GM23248 (cell line): ENCODE results near the gene RARG. TPM values are rescaled to one million over a fixed set of nuclear protein-coding genes. Genes with fewer than 3 reads are reported as not detected.
A peak's percentile ranks its signal among the peaks of the same experiment; 100 is the strongest.

ENCODE experiments used
- DNase-seq: peaks from one replicate; pipeline ENCODE4 v3.0.0-alpha.2; 2015
- H2AFZ ChIP-seq: fragments of 200-600 bp; sonication (generic); 2 replicates; pipeline ENCODE4 v1.6.1; 2016; ENCODE audit warnings: antibody characterized with exemption
- H3F3A ChIP-seq: fragments of 200-600 bp; sonication (generic); 2 replicates; pipeline ENCODE4 v1.6.1; 2016; ENCODE audit warnings: mild to moderate bottlenecking, antibody characterized with exemption, mixed run types; ENCODE audit not compliant: insufficient read depth
- H3K27ac ChIP-seq: fragments of 200-600 bp; sonication (generic); 2 replicates; pipeline ENCODE4 v1.5.1; 2016; ENCODE audit warnings: mild to moderate bottlenecking
- H3K27me3 ChIP-seq: fragments of 200-600 bp; sonication (generic); replicated peaks from 2 replicates; pipeline ENCODE4 v1.6.1; 2016; ENCODE audit warnings: mild to moderate bottlenecking; ENCODE audit not compliant: insufficient read depth
- H3K36me3 ChIP-seq: fragments of 200-600 bp; sonication (generic); 2 replicates; pipeline ENCODE4 v1.6.1; 2016; ENCODE audit warnings: low read depth, mild to moderate bottlenecking
- H3K4me1 ChIP-seq: fragments of 200-600 bp; sonication (generic); 2 replicates; pipeline ENCODE4 v1.6.1; 2016; ENCODE audit warnings: mild to moderate bottlenecking; ENCODE audit not compliant: insufficient read depth
- H3K4me2 ChIP-seq: fragments of 200-600 bp; sonication (generic); one replicate; pipeline ENCODE4 v1.6.1; 2016; ENCODE audit warnings: mild to moderate bottlenecking; ENCODE audit not compliant: unreplicated experiment
- H3K4me3 ChIP-seq: fragments of 200-600 bp; sonication (generic); 2 replicates; pipeline ENCODE4 v1.5.1; 2016; ENCODE audit warnings: mild to moderate bottlenecking
- H3K79me2 ChIP-seq: fragments of 200-600 bp; sonication (generic); 2 replicates; pipeline ENCODE4 v1.6.1; 2016; ENCODE audit warnings: mild to moderate bottlenecking; ENCODE audit not compliant: insufficient read depth
- H3K9ac ChIP-seq: fragments of 200-600 bp; sonication (generic); 2 replicates; pipeline ENCODE4 v1.6.1; 2016; ENCODE audit warnings: mild to moderate bottlenecking
- H3K9me2 ChIP-seq: fragments of 200-600 bp; sonication (generic); 2 replicates; pipeline ENCODE4 v1.6.1; 2016; ENCODE audit warnings: mixed run types, mild to moderate bottlenecking, moderate library complexity; ENCODE audit not compliant: insufficient read depth
- H3K9me3 ChIP-seq: fragments of 200-600 bp; sonication (generic); one replicate; pipeline ENCODE4 v1.6.1; 2017; ENCODE audit warnings: low read depth
- H4K20me1 ChIP-seq: fragments of 200-600 bp; sonication (generic); 2 replicates; pipeline ENCODE4 v1.6.0; 2016; ENCODE audit not compliant: insufficient read depth
- EZH2 ChIP-seq: fragments of 200-600 bp; sonication (generic); IDR thresholded peaks from 2 replicates; pipeline ENCODE4 v1.6.1; 2018; ENCODE audit warnings: antibody characterized with exemption, mild to moderate bottlenecking; ENCODE audit not compliant: insufficient read depth, poor library complexity, severe bottlenecking
- EZH2phosphoT487 ChIP-seq: fragments of 200-600 bp; sonication (generic); IDR thresholded peaks from 2 replicates; pipeline ENCODE4 v1.6.1; 2018; ENCODE audit warnings: antibody characterized with exemption, moderate library complexity, mild to moderate bottlenecking, low read depth; ENCODE audit not compliant: insufficient read depth
- WGBS, 2 experiments: methylation state at CpG; one replicate each; pipeline ENCODE4 v1.1.6; 2015 to 2017; ENCODE audit warnings: low lambda C conversion rate in 2 of 2, low coverage in 1 of 2; ENCODE audit errors: missing lambda C conversion rate in 2 of 2; 5-methylcytosine and 5-hydroxymethylcytosine counted together
- in situ Hi-C: fragments of 300-500 bp; cut with MboI; formaldehyde crosslinking; loops from 2 replicates; pipeline ENCODE4 v1.15.0; 2020
- polyA plus RNA-seq: library from polyadenylated mRNA; unstranded; fragments of >200 nt; fragmentation: Nextera tagmentation; extraction: Ambion mirVana; gene quantifications from 2 replicates; pipeline ENCODE4 v1.2.1, GENCODE V29; 2016
- total RNA-seq: library from RNA; depleted of rRNA; stranded (reverse); fragments of >200 nt; shearing (Covaris generic); gene quantifications from 2 replicates; pipeline ENCODE4 v1.2.3, GENCODE V29; 2014

RARG gene
- total and polyA plus RNA-seq, 2 experiments from 2014 or later, result 75.3 to 116 TPM

- Histone ChIP-seq H3K79me2 (peaks cover 22% of the 10 kb centered on the region), H4K20me1 (no peaks in the 10 kb centered on the region), H3K4me3 (no peak overlapping the region), H3K4me1 (peaks cover 21% of the 10 kb centered on the region), H3K36me3 (peaks cover 53% of the 10 kb centered on the region), H3K9ac (no peak overlapping the region), H3K27ac (no peak overlapping the region), H3K9me3 (no peaks in the 10 kb centered on the region), H3F3A (peaks cover 51% of the 10 kb centered on the region), H2AFZ (no peak overlapping the region), H3K27me3 (no peaks in the 10 kb centered on the region), H3K9me2 (no peaks in the 10 kb centered on the region), H3K4me2 (no peak overlapping the region)
- TF ChIP-seq EZH2phosphoT487 (no peak), EZH2 (no peak)
- 55 to 61% methylated on average over 4 of the region's 4 CpGs for WGBS, 2 experiments
- no peak for DNase-seq
- in situ Hi-C loops, result loop anchor here (10.0 kb wide), 1 partner anchor 74 kb away; no protein-coding TSS in a partner anchor
Measured at GRCh38 chr12:53210843-53211242, 21.2 kb downstream of the RARG start.

- no peak overlapping the region for H2AFZ ChIP-seq
- DNase-seq, result no peak
- H3K9ac ChIP-seq, result no peak overlapping the region
- H3K79me2 ChIP-seq, result 0 out of 2 replicates have a peak, but pooled peaks cover 3% of the 10 kb centered on the region
- no peaks in the 10 kb centered on the region for H3K27me3 ChIP-seq
- H3K4me2 ChIP-seq, result no peak overlapping the region
- in situ Hi-C loops, result no loop called here
- peaks cover 19% of the 10 kb centered on the region for H3K4me1 ChIP-seq
- no peaks in the 10 kb centered on the region for H3K9me3 ChIP-seq
- H3K4me3 ChIP-seq, result no peak overlapping the region
- TF ChIP-seq EZH2 (no peak), EZH2phosphoT487 (no peak)
- H3K9me2 ChIP-seq, result no peaks in the 10 kb centered on the region
- no peak overlapping the region for H3K27ac ChIP-seq
- H3K36me3 ChIP-seq, result peaks cover 45% of the 10 kb centered on the region
- 71 to 73% methylated on average over 7 of the region's 7 CpGs for WGBS, 2 experiments
- peaks cover 54% of the 10 kb centered on the region for H3F3A ChIP-seq
- no peaks in the 10 kb centered on the region for H4K20me1 ChIP-seq
Measured at GRCh38 chr12:53208877-53209463, 23.0 kb downstream of the RARG start.

GRCh38 chr12:53208435-53208834 is 23.6 kb downstream of the RARG start:
- H3K9me2 ChIP-seq, result no peaks in the 10 kb centered on the region
- no peak overlapping the region for H3K4me2 ChIP-seq
- H3K4me1 ChIP-seq, result peaks cover 19% of the 10 kb centered on the region
- no peak overlapping the region for H3K27ac ChIP-seq
- H2AFZ ChIP-seq, result no peak overlapping the region
- H3K36me3 ChIP-seq, result peaks cover 40% of the 10 kb centered on the region
- no peaks in the 10 kb centered on the region for H3K27me3 ChIP-seq
- H3K79me2 ChIP-seq, result no peaks in the 10 kb centered on the region
- WGBS, 2 experiments, result 50 to 55% methylated on average over 2 of the region's 2 CpGs
- no peak overlapping the region for H3K4me3 ChIP-seq
- in situ Hi-C loops, result no loop called here
- H3F3A ChIP-seq, result peaks cover 52% of the 10 kb centered on the region
- DNase-seq, result no peak
- TF ChIP-seq EZH2phosphoT487, result no peak
- TF ChIP-seq EZH2, result no peak
- H3K9me3 ChIP-seq, result no peaks in the 10 kb centered on the region
- no peaks in the 10 kb centered on the region for H4K20me1 ChIP-seq
- H3K9ac ChIP-seq, result no peak overlapping the region

- TF ChIP-seq EZH2, result no peak
- no peak for TF ChIP-seq EZH2phosphoT487
- H2AFZ ChIP-seq, result peak within 1 kb of the TSS; percentile 54
- WGBS, 2 experiments, result 63 to 68% methylated on average over 5 of the region's 5 CpGs
- H3K27me3 ChIP-seq, result no peaks in the 10 kb centered on the region
- H3K79me2 ChIP-seq, result no peaks in the 10 kb centered on the region
- peaks cover 45% of the 10 kb centered on the region for H3F3A ChIP-seq
- peak within 1 kb of the TSS; percentile 61 for H3K9ac ChIP-seq
- no peaks in the 10 kb centered on the region for H3K9me2 ChIP-seq
- peak within 1 kb of the TSS; percentile 73 for H3K4me2 ChIP-seq
- no peak for DNase-seq
- H4K20me1 ChIP-seq, result no peaks in the 10 kb centered on the region
- no peaks in the 10 kb centered on the region for H3K9me3 ChIP-seq
- H3K36me3 ChIP-seq, result peaks cover 28% of the 10 kb centered on the region
- peak within 1 kb of the TSS; percentile 84 for H3K27ac ChIP-seq
- peaks cover 19% of the 10 kb centered on the region for H3K4me1 ChIP-seq
- H3K4me3 ChIP-seq, result no peak within 1 kb of the TSS
- in situ Hi-C loops, result no loop called here
Measured at GRCh38 chr12:53207042-53207441, 25.0 kb downstream of the RARG start, which contains the start of gene ITGB7. TSS of gene ITGB7 (minus strand) at chr12:53207251. CDS start at chr12:53200443, 6,808 bp downstream.
